BJ (cell line): ENCODE results near the gene MGMT. TPM values are rescaled to one million over a fixed set of nuclear protein-coding genes. Genes with fewer than 3 reads are reported as not detected.

ENCODE experiments used
- CTCF ChIA-PET: fragments of 350-600 bp; formaldehyde crosslinking; extraction: SDS; loops from one replicate; lab custom pipeline; 2021; ENCODE audit warnings: antibody characterized with exemption, inconsistent platforms; lab: Yijun Ruan, JAX
- POLR2A ChIA-PET: fragments of 300-600 bp; sonication (Branson Sonifier 250); formaldehyde crosslinking; extraction: SDS; loops from one replicate; lab custom pipeline; 2021; ENCODE audit warnings: antibody characterized with exemption; lab: Charles Lee
- DNase-seq: peaks from one replicate; pipeline ENCODE4 v3.0.0-alpha.2; 2011; ENCODE audit warnings: low read depth
- H3K27me3 ChIP-seq: 2 replicates; pipeline ENCODE4 v1.6.0; 2011; ENCODE audit warnings: low read length; ENCODE audit not compliant: control insufficient read depth, insufficient read depth
- H3K36me3 ChIP-seq: 2 replicates; pipeline ENCODE4 v1.5.1; 2011; ENCODE audit warnings: low read length; ENCODE audit not compliant: control insufficient read depth, insufficient read depth
- H3K4me3 ChIP-seq: 2 replicates; pipeline ENCODE4 v1.5.1; 2011; ENCODE audit warnings: low read depth, mild to moderate bottlenecking, control low read depth, low read length
- CTCF ChIP-seq: IDR thresholded peaks from 2 replicates; pipeline ENCODE4 v1.5.1; 2011; ENCODE audit warnings: low read depth, mild to moderate bottlenecking, control low read depth, inconsistent platforms, low read length, moderate library complexity; ENCODE audit not compliant: insufficient read depth
- polyA plus RNA-seq: library from polyadenylated mRNA; depleted of rRNA; stranded (reverse); fragments of >200 nt; gene quantifications from 2 replicates; pipeline ENCODE4 v1.2.3, GENCODE V29; 2011

Gene MGMT
- polyA plus RNA-seq, 1 experiment, result 21.0 TPM

GRCh38 chr10:129450391-129450790, 16.6 kb upstream of the MGMT start:
- ChIA-PET CTCF (no interaction called here), POLR2A (no interaction called here)
- DNase-seq, result no peak
- H3K36me3 ChIP-seq, result no peaks in the 10 kb centered on the region
- no peak for TF ChIP-seq CTCF
- no peak overlapping the region for H3K4me3 ChIP-seq
- no peaks in the 10 kb centered on the region for H3K27me3 ChIP-seq

- TF ChIP-seq CTCF, result no peak
- POLR2A ChIA-PET, result no interaction called here
- Histone ChIP-seq H3K36me3 (no peaks in the 10 kb centered on the region), H3K4me3 (no peak overlapping the region), H3K27me3 (no peaks in the 10 kb centered on the region)
- CTCF ChIA-PET, result no interaction called here
- DNase-seq, result no peak
Observed at GRCh38 chr10:129455625-129456024, 11.4 kb upstream of the MGMT start.

- CTCF ChIA-PET, result no interaction called here
Observed at GRCh38 chr10:129459762-129460539, 7.1 kb upstream of the MGMT start.

GRCh38 chr10:129462257-129462795, 4.7 kb upstream of the MGMT start:
- no peaks in the 10 kb centered on the region for H3K36me3 ChIP-seq
- ChIA-PET CTCF (no interaction called here), POLR2A (no interaction called here)
- no peak for DNase-seq
- no peak for TF ChIP-seq CTCF
- no peaks in the 10 kb centered on the region for H3K27me3 ChIP-seq
- no peak overlapping the region for H3K4me3 ChIP-seq

More at GRCh38 chr10:129459762-129460539, 7.1 kb upstream of the MGMT start:
- Histone ChIP-seq H3K4me3 (no peak overlapping the region), H3K36me3 (no peaks in the 10 kb centered on the region), H3K27me3 (no peaks in the 10 kb centered on the region)
- POLR2A ChIA-PET, result no interaction called here
- DNase-seq, result no peak
- TF ChIP-seq CTCF, result no peak

- H3K4me3 ChIP-seq, result no peak overlapping the region
- TF ChIP-seq CTCF, result no peak
- no peaks in the 10 kb centered on the region for H3K27me3 ChIP-seq
- CTCF ChIA-PET, result interaction anchor here (0.8 kb wide), 1 partner anchor 16 kb away, joined by 3 read pairs; no protein-coding TSS in a partner anchor
- H3K36me3 ChIP-seq, result no peaks in the 10 kb centered on the region
- no peak for DNase-seq
- POLR2A ChIA-PET, result no interaction called here
Observed at GRCh38 chr10:129464251-129464650, 2.8 kb upstream of the MGMT start.
